Parathyroid adenoma (tissue), 2 donors: Measurements from ENCODE around the gene STARD10.

Experiments
- H2AFZ ChIP-seq: fragments of 300-600 bp; sonication (generic); one replicate; pipeline ENCODE4 v1.7.0; 2017; ENCODE audit warnings: antibody characterized with exemption, mild to moderate bottlenecking
- H3K27ac ChIP-seq: fragments of 300-600 bp; sonication (generic); one replicate; pipeline ENCODE4 v1.7.0; 2017
- H3K27me3 ChIP-seq: fragments of 300-600 bp; sonication (generic); one replicate; pipeline ENCODE4 v1.7.0; 2017; ENCODE audit warnings: low read length; ENCODE audit not compliant: control insufficient read depth, insufficient read depth
- H3K36me3 ChIP-seq: fragments of 300-600 bp; sonication (generic); one replicate; pipeline ENCODE4 v1.7.0; 2017; ENCODE audit warnings: low read length; ENCODE audit not compliant: control insufficient read depth, insufficient read depth
- H3K4me1 ChIP-seq: fragments of 300-600 bp; sonication (generic); one replicate; pipeline ENCODE4 v1.7.0; 2017; ENCODE audit warnings: control low read depth
- H3K4me2 ChIP-seq: fragments of 300-600 bp; sonication (generic); one replicate; pipeline ENCODE4 v1.7.0; 2017; ENCODE audit warnings: low read length
- H3K4me3 ChIP-seq: fragments of 300-600 bp; sonication (generic); one replicate; pipeline ENCODE4 v1.7.0; 2017; ENCODE audit warnings: low read depth, low read length
- H3K79me2 ChIP-seq: fragments of 300-600 bp; sonication (generic); one replicate; pipeline ENCODE4 v1.7.0; 2017; ENCODE audit warnings: control low read depth
- H3K9ac ChIP-seq: fragments of 300-600 bp; sonication (generic); one replicate; pipeline ENCODE4 v1.7.0; 2017; ENCODE audit warnings: mild to moderate bottlenecking
- H3K9me3 ChIP-seq: fragments of 300-600 bp; sonication (generic); one replicate; pipeline ENCODE4 v1.7.0; 2017; ENCODE audit warnings: low read length; ENCODE audit not compliant: control insufficient read depth
- TF ChIP-seq, protein P1 (sequence below): fragments of 300-600 bp; sonication (generic); IDR thresholded peaks from one replicate; pipeline ENCODE4 v1.7.0; 2017; ENCODE audit warnings: antibody characterized with exemption, mild to moderate bottlenecking
- donor health status: primary hyperparathyroidism.

STARD10 gene

DNA sequence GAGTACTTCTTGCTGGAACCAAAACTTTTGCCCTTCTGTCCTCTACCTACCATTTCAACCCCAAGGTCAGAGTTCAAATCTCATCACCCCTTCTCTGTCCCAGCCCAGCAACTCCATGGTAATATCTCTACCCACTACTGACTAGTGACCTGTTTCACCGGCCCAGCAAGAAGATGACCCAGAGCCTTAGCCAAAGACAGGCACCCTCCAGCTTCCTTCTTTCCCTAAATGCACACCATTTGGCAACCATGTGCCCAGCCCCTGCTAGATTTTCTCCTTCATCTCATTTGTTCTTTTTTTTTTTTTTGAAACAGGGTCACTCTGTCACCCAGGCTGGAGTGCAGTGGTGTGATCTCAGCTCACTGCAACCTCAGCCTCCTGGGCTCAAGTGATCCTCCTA is 56.5 kb downstream of the STARD10 start:
- Histone ChIP-seq H3K9ac (no peak overlapping the region), H2AFZ (no peak overlapping the region), H3K4me1 (no peaks in the 10 kb centered on the region), H3K36me3 (no peaks in the 10 kb centered on the region), H3K4me3 (no peak overlapping the region), H3K4me2 (no peak overlapping the region), H3K27me3 (no peaks in the 10 kb centered on the region), H3K9me3 (no peaks in the 10 kb centered on the region), H3K27ac (no peak overlapping the region), H3K79me2 (no peaks in the 10 kb centered on the region)
- TF ChIP-seq, protein P1, sequence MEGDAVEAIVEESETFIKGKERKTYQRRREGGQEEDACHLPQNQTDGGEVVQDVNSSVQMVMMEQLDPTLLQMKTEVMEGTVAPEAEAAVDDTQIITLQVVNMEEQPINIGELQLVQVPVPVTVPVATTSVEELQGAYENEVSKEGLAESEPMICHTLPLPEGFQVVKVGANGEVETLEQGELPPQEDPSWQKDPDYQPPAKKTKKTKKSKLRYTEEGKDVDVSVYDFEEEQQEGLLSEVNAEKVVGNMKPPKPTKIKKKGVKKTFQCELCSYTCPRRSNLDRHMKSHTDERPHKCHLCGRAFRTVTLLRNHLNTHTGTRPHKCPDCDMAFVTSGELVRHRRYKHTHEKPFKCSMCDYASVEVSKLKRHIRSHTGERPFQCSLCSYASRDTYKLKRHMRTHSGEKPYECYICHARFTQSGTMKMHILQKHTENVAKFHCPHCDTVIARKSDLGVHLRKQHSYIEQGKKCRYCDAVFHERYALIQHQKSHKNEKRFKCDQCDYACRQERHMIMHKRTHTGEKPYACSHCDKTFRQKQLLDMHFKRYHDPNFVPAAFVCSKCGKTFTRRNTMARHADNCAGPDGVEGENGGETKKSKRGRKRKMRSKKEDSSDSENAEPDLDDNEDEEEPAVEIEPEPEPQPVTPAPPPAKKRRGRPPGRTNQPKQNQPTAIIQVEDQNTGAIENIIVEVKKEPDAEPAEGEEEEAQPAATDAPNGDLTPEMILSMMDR = no peak

DNA sequence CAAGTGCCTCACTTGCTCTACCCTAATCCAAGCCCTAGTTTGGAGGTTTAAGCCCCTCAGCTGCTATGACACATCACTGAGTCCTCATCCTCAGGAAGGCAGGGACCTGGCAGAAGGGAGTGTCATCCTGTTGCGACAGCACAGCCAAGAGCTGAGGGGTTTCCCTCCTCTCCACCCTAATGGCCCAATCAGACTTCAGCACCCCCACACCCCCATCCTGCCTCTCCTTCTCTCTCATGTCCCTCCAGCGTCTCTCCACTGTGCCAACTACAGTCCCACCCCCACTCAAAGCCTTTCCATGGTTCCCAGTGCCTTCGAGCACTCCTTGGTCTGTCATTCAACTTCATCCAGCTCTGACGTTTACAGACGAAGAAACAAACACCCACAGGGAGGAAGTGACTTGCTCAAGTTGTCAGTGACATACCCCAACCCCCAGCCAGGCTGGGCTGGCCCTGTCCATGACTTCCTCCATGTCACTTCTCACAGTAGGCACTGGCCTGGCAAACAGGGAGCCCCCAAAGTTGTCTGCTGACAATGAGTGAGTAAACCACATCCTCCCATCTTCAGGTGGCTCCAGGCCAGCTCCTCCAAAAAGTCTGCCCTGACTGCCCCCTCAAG is 57.3 kb downstream of the STARD10 start:
- no peak overlapping the region for H3K27ac ChIP-seq
- no peak overlapping the region for H3K4me2 ChIP-seq
- H3K79me2 ChIP-seq = no peaks in the 10 kb centered on the region
- H3K9me3 ChIP-seq = no peaks in the 10 kb centered on the region
- no peaks in the 10 kb centered on the region for H3K4me1 ChIP-seq
- TF ChIP-seq, protein P1 = no peak
- H3K9ac ChIP-seq = no peak overlapping the region
- H3K27me3 ChIP-seq = no peaks in the 10 kb centered on the region
- no peaks in the 10 kb centered on the region for H3K36me3 ChIP-seq
- no peak overlapping the region for H2AFZ ChIP-seq
- H3K4me3 ChIP-seq = no peak overlapping the region

DNA sequence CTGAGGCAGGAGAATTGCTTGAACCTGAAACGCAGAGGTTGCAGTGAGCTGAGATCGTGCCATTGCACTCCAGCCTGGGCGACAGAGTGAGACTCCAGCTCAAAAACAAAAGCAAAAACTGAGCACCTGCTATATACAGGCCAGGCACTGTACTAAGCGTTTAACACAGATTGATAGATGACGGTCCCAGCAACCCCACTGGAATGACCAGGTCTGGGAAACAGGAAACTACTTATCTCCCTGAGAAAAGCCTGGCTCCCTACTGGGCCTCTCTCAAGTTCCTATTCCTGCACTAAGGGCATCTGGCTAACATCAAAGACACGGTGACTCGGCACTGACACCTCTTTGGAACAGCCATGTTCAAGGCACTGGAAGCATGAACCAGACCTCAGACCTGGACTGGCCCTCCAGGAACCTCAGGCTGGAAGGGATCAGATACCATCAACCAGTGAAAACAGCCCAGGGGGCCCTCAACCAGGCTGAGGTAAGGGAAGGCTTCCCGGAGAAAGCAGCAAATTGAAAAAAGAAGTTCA is 58.3 kb downstream of the STARD10 start:
- Histone ChIP-seq H3K9ac (no peak overlapping the region), H3K9me3 (no peaks in the 10 kb centered on the region), H3K36me3 (no peaks in the 10 kb centered on the region), H3K27me3 (no peaks in the 10 kb centered on the region), H3K79me2 (no peaks in the 10 kb centered on the region), H3K4me1 (no peaks in the 10 kb centered on the region), H3K4me3 (no peak overlapping the region), H3K27ac (no peak overlapping the region), H3K4me2 (no peak overlapping the region), H2AFZ (no peak overlapping the region)
- TF ChIP-seq, protein P1 = no peak

DNA sequence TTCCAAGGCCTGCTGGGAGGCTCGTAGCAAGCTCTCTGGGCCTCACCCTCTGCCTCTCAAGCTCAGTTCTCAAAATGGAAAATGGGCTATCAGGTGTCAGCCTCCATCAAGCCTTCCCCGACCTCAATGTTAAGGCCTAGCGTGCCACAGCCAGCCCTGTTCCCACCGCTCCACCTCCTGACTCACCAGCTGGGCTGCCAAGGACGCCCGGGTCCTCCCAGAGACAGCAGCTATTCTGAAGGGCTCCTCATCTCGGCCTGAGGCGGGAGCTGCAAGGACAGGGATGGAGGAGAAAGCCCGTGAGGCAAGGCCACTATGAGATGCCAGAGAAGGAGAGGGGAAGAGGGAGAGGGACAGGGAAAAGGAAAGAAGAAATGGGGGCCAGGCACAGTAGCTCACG is 61.5 kb downstream of the STARD10 start:
- Histone ChIP-seq H2AFZ (no peak overlapping the region), H3K4me3 (no peak overlapping the region), H3K4me1 (no peaks in the 10 kb centered on the region), H3K79me2 (no peaks in the 10 kb centered on the region), H3K9me3 (no peaks in the 10 kb centered on the region), H3K27ac (no peak overlapping the region), H3K36me3 (no peaks in the 10 kb centered on the region), H3K4me2 (no peak overlapping the region), H3K9ac (no peak overlapping the region), H3K27me3 (no peaks in the 10 kb centered on the region)
- TF ChIP-seq, protein P1 = no peak

DNA sequence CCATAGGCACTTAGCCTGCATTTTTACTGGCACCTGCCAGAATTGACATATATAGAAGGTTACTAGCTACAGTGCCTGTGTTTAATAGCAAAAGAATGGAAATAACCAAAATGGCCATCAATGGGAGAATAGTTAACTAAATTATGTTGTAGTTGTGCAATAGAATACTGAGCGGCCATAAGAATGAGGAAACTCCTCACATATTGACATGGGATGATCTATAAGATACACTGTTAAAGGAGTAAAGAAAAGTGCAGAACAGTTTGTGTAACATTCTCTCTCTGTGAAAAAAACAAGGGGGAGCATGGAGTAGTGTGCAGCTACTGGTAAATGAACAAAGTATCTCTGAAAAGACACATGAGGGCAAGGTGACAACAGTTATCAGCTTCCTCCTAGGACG is 63.1 kb downstream of the STARD10 start:
- H3K9me3 ChIP-seq = no peaks in the 10 kb centered on the region
- no peak overlapping the region for H3K27ac ChIP-seq
- H3K36me3 ChIP-seq = no peaks in the 10 kb centered on the region
- H3K79me2 ChIP-seq = no peaks in the 10 kb centered on the region
- TF ChIP-seq, protein P1 = no peak
- no peak overlapping the region for H3K9ac ChIP-seq
- no peaks in the 10 kb centered on the region for H3K4me1 ChIP-seq
- no peak overlapping the region for H3K4me3 ChIP-seq
- H3K27me3 ChIP-seq = no peaks in the 10 kb centered on the region
- H2AFZ ChIP-seq = no peak overlapping the region
- H3K4me2 ChIP-seq = no peak overlapping the region
